Inferior parietal cortex (tissue), 1 donor: Measurements from ENCODE around the gene PPP3CA.

Experiments used
- DNase-seq: peaks from one replicate; pipeline ENCODE4 v3.0.0-alpha.2; 2016; ENCODE audit errors: extremely low spot score

Gene PPP3CA

GRCh38 chr4:101288365-101289145 is 58.8 kb downstream of the PPP3CA start:
- no peak for DNase-seq

- DNase-seq, result no peak
Observed at GRCh38 chr4:101287324-101287723, 60.0 kb downstream of the PPP3CA start.

- no peak for DNase-seq
Observed at GRCh38 chr4:101286663-101287062, 60.7 kb downstream of the PPP3CA start.

GRCh38 chr4:101285985-101286384 is 61.3 kb downstream of the PPP3CA start:
- DNase-seq, result no peak

- DNase-seq, result no peak
Observed at GRCh38 chr4:101284546-101284945, 62.8 kb downstream of the PPP3CA start.

GRCh38 chr4:101283434-101283833 is 63.9 kb downstream of the PPP3CA start:
- no peak for DNase-seq

- no peak for DNase-seq
Observed at GRCh38 chr4:101282076-101282844, 65.1 kb downstream of the PPP3CA start.

GRCh38 chr4:101280866-101281600 is 66.3 kb downstream of the PPP3CA start:
- no peak for DNase-seq

- DNase-seq, result no peak
Observed at GRCh38 chr4:101279377-101279871, 67.9 kb downstream of the PPP3CA start.

- DNase-seq, result no peak
Observed at GRCh38 chr4:101277671-101278070, 69.7 kb downstream of the PPP3CA start.

- no peak for DNase-seq
Observed at GRCh38 chr4:101276661-101277060, 70.7 kb downstream of the PPP3CA start.

- no peak for DNase-seq
Observed at GRCh38 chr4:101274888-101275752, 72.2 kb downstream of the PPP3CA start.

GRCh38 chr4:101271516-101271915 is 75.8 kb downstream of the PPP3CA start:
- no peak for DNase-seq

GRCh38 chr4:101269682-101270081 is 77.6 kb downstream of the PPP3CA start:
- no peak for DNase-seq

GRCh38 chr4:101265816-101266172 is 81.5 kb downstream of the PPP3CA start:
- no peak for DNase-seq

GRCh38 chr4:101264993-101265815 is 82.1 kb downstream of the PPP3CA start:
- DNase-seq, result no peak

GRCh38 chr4:101264512-101264911 is 82.8 kb downstream of the PPP3CA start:
- DNase-seq, result no peak

- no peak for DNase-seq
Observed at GRCh38 chr4:101262683-101263082, 84.6 kb downstream of the PPP3CA start.

GRCh38 chr4:101259876-101260275 is 87.5 kb downstream of the PPP3CA start:
- DNase-seq, result no peak

- no peak for DNase-seq
Observed at GRCh38 chr4:101258883-101259282, 88.4 kb downstream of the PPP3CA start.
